GM21423 (cell line): ENCODE results near the gene TSBP1.
"Not testable (repeated sequence)": the region's sequence is repeated elsewhere in the genome, so short reads cannot be mapped to it uniquely, and the experiment has no call there.

ENCODE experiments used
- ATAC-seq: cut with Tn5 transposase; IDR thresholded peaks from one replicate; pipeline ENCODE4 v1.9.1; 2021; ENCODE audit warnings: mild to moderate bottlenecking, moderate library complexity; ENCODE audit not compliant: unreplicated experiment

TSBP1 gene

GRCh38 chr6:32379545-32379944 lies 7.8 kb upstream of the TSBP1 start:
- no peak for ATAC-seq

GRCh38 chr6:32375739-32376529 lies 4.2 kb upstream of the TSBP1 start:
- no peak for ATAC-seq

GRCh38 chr6:32371229-32371628 lies 474 bp downstream of the TSBP1 start:
- ATAC-seq: no peak

- no peak for ATAC-seq
Observed at GRCh38 chr6:32370505-32370904, 1.2 kb downstream of the TSBP1 start.

- ATAC-seq: no peak
Observed at GRCh38 chr6:32369660-32370059, 2.0 kb downstream of the TSBP1 start.

- no peak for ATAC-seq
Observed at GRCh38 chr6:32367644-32368043, 4.1 kb downstream of the TSBP1 start.

- ATAC-seq: not testable (repeated sequence)
Observed at GRCh38 chr6:32359225-32359624, 12.5 kb downstream of the TSBP1 start.

- not testable (repeated sequence) for ATAC-seq
Observed at GRCh38 chr6:32358548-32358947, 13.2 kb downstream of the TSBP1 start.

GRCh38 chr6:32355018-32355417 lies 16.7 kb downstream of the TSBP1 start:
- no peak for ATAC-seq

GRCh38 chr6:32353348-32353747 lies 18.4 kb downstream of the TSBP1 start:
- no peak for ATAC-seq

- no peak for ATAC-seq
Observed at GRCh38 chr6:32340242-32340641, 31.5 kb downstream of the TSBP1 start.

GRCh38 chr6:32337186-32337805 lies 34.4 kb downstream of the TSBP1 start:
- no peak for ATAC-seq

- no peak for ATAC-seq
Observed at GRCh38 chr6:32332433-32332832, 39.3 kb downstream of the TSBP1 start.

GRCh38 chr6:32329141-32329540 lies 42.6 kb downstream of the TSBP1 start:
- ATAC-seq: no peak

GRCh38 chr6:32327103-32327502 lies 44.6 kb downstream of the TSBP1 start:
- no peak for ATAC-seq

- ATAC-seq: no peak
Observed at GRCh38 chr6:32318501-32318900, 53.2 kb downstream of the TSBP1 start.

- no peak for ATAC-seq
Observed at GRCh38 chr6:32317541-32317940, 54.2 kb downstream of the TSBP1 start.

GRCh38 chr6:32313964-32314363 lies 57.7 kb downstream of the TSBP1 start:
- ATAC-seq: no peak

- ATAC-seq: no peak
Observed at GRCh38 chr6:32298632-32299336, 72.9 kb downstream of the TSBP1 start.

- ATAC-seq: not testable (repeated sequence)
Observed at GRCh38 chr6:32294980-32295379, 76.7 kb downstream of the TSBP1 start.

- no peak for ATAC-seq
Observed at GRCh38 chr6:32294566-32294965, 77.1 kb downstream of the TSBP1 start.

GRCh38 chr6:32293695-32294094 lies 78.0 kb downstream of the TSBP1 start:
- ATAC-seq: no peak
